ENCODE results near the gene RASAL1.

RASAL1 gene

GRCh38 chr12:113183030-113183589, 47.5 kb upstream of the RASAL1 start:
- Histone ChIP-seq H3K4ac (ENCODE audit: low read depth, low read length) (peak overlapping the region; percentile 26), H2BK5ac (ENCODE audit: low read depth, low read length, poor library complexity) (no peak overlapping the region), H3K27ac (ENCODE audit: low read depth, low read length) (no peak overlapping the region), H3K4me3 (ENCODE audit: low read depth, low read length) (no peak overlapping the region), H2BK12ac (ENCODE audit: low read length) (no peak overlapping the region), H3K23ac (ENCODE audit: low read length) (no peak overlapping the region), H2BK120ac (ENCODE audit: insufficient read depth, low read length, poor library complexity) (no peak overlapping the region), H3K36me3 (ENCODE audit: control insufficient read depth in 1 of 2, insufficient read depth in 2 of 2, low read length in 2 of 2) (peaks cover 27 to 35% of the 10 kb centered on the region in 2 experiments), H3K4me2 (ENCODE audit: low read length) (no peak overlapping the region), H4K91ac (ENCODE audit: low read depth, low read length) (no peak overlapping the region), H3K4me1 (ENCODE audit: control insufficient read depth in 1 of 2, insufficient read depth in 2 of 2, low read length in 2 of 2) (peaks cover 8% of the 10 kb centered on the region in 2 experiments), H4K12ac (ENCODE audit: low read depth, low read length) (no peak overlapping the region), H3K79me2 (ENCODE audit: control insufficient read depth, insufficient read depth, low read length, poor library complexity) (peaks cover 11% of the 10 kb centered on the region), H3K27me3 (ENCODE audit: insufficient read depth, low read length) (no peaks in the 10 kb centered on the region), H3K79me1 (ENCODE audit: low read length) (peaks cover 14% of the 10 kb centered on the region), H3K9me3 (ENCODE audit: insufficient read depth, low read depth, low read length) (no peaks in the 10 kb centered on the region), H3K14ac (ENCODE audit: low read length) (no peak overlapping the region), H2AK5ac (ENCODE audit: low read length) (no peak overlapping the region), H3K18ac (ENCODE audit: low read length) (no peak overlapping the region), H2AFZ (ENCODE audit: insufficient read depth, low read length, poor library complexity) (no peak overlapping the region), H3K9ac (ENCODE audit: low read length) (no peak overlapping the region), H4K8ac (ENCODE audit: low read depth, low read length) (no peak overlapping the region)
- DNase-seq = no peak
- WGBS (ENCODE audit: extremely low coverage, insufficient coverage, insufficient read length) = no CpG with 5 or more reads among the region's 11 CpGs

- no peak overlapping the region for H3K9ac ChIP-seq (ENCODE audit: low read length)
- peaks cover 36 to 46% of the 10 kb centered on the region in 2 experiments for H3K36me3 ChIP-seq (ENCODE audit: control insufficient read depth in 1 of 2, insufficient read depth in 2 of 2, low read length in 2 of 2)
- peaks cover 11% of the 10 kb centered on the region for H3K79me2 ChIP-seq (ENCODE audit: control insufficient read depth, insufficient read depth, low read length, poor library complexity)
- H3K27ac ChIP-seq (ENCODE audit: low read depth, low read length) = no peak overlapping the region
- no peaks in the 10 kb centered on the region for H3K27me3 ChIP-seq (ENCODE audit: insufficient read depth, low read length)
- no peak overlapping the region for H3K18ac ChIP-seq (ENCODE audit: low read length)
- no peak for DNase-seq
- no peak overlapping the region for H4K12ac ChIP-seq (ENCODE audit: low read depth, low read length)
- H3K14ac ChIP-seq (ENCODE audit: low read length) = no peak overlapping the region
- H4K8ac ChIP-seq (ENCODE audit: low read depth, low read length) = no peak overlapping the region
- peaks cover 14% of the 10 kb centered on the region for H3K79me1 ChIP-seq (ENCODE audit: low read length)
- no peaks in the 10 kb centered on the region for H3K9me3 ChIP-seq (ENCODE audit: insufficient read depth, low read depth, low read length)
- no peak overlapping the region for H2BK5ac ChIP-seq (ENCODE audit: low read depth, low read length, poor library complexity)
- H3K4me2 ChIP-seq (ENCODE audit: low read length) = no peak overlapping the region
- H3K4me1 ChIP-seq (ENCODE audit: control insufficient read depth in 1 of 2, insufficient read depth in 2 of 2, low read length in 2 of 2) = peaks cover 8% of the 10 kb centered on the region in 2 experiments
- H2BK120ac ChIP-seq (ENCODE audit: insufficient read depth, low read length, poor library complexity) = no peak overlapping the region
- H2BK12ac ChIP-seq (ENCODE audit: low read length) = no peak overlapping the region
- no peak overlapping the region for H3K4me3 ChIP-seq (ENCODE audit: low read depth, low read length)
- H3K4ac ChIP-seq (ENCODE audit: low read depth, low read length) = no peak overlapping the region
- no peak overlapping the region for H3K23ac ChIP-seq (ENCODE audit: low read length)
- H2AFZ ChIP-seq (ENCODE audit: insufficient read depth, low read length, poor library complexity) = no peak overlapping the region
- no peak overlapping the region for H2AK5ac ChIP-seq (ENCODE audit: low read length)
- WGBS (ENCODE audit: extremely low coverage, insufficient coverage, insufficient read length) = no CpG with 5 or more reads among the region's 3 CpGs
- H4K91ac ChIP-seq (ENCODE audit: low read depth, low read length) = no peak overlapping the region
These were observed 46.4 kb upstream of the RASAL1 start for GRCh38 chr12:113181975-113182374.

- Histone ChIP-seq H2AFZ (ENCODE audit: insufficient read depth, low read length, poor library complexity) (no peak overlapping the region), H3K14ac (ENCODE audit: low read length) (no peak overlapping the region), H3K36me3 (ENCODE audit: control insufficient read depth in 1 of 2, insufficient read depth in 2 of 2, low read length in 2 of 2) (peaks cover 41 to 50% of the 10 kb centered on the region in 2 experiments), H3K27me3 (ENCODE audit: insufficient read depth, low read length) (no peaks in the 10 kb centered on the region), H3K79me1 (ENCODE audit: low read length) (peaks cover 10% of the 10 kb centered on the region), H4K8ac (ENCODE audit: low read depth, low read length) (no peak overlapping the region), H3K4me2 (ENCODE audit: low read length) (no peak overlapping the region), H3K27ac (ENCODE audit: low read depth, low read length) (no peak overlapping the region), H2BK5ac (ENCODE audit: low read depth, low read length, poor library complexity) (no peak overlapping the region), H2BK120ac (ENCODE audit: insufficient read depth, low read length, poor library complexity) (no peak overlapping the region), H4K91ac (ENCODE audit: low read depth, low read length) (no peak overlapping the region), H3K9ac (ENCODE audit: low read length) (no peak overlapping the region), H3K18ac (ENCODE audit: low read length) (no peak overlapping the region), H3K4me3 (ENCODE audit: low read depth, low read length) (no peak overlapping the region), H2BK12ac (ENCODE audit: low read length) (no peak overlapping the region), H3K4me1 (ENCODE audit: control insufficient read depth in 1 of 2, insufficient read depth in 2 of 2, low read length in 2 of 2) (peaks cover 3 to 4% of the 10 kb centered on the region in 2 experiments), H2AK5ac (ENCODE audit: low read length) (no peak overlapping the region), H3K9me3 (ENCODE audit: insufficient read depth, low read depth, low read length) (no peaks in the 10 kb centered on the region), H3K79me2 (ENCODE audit: control insufficient read depth, insufficient read depth, low read length, poor library complexity) (peaks cover 9% of the 10 kb centered on the region), H3K23ac (ENCODE audit: low read length) (no peak overlapping the region), H3K4ac (ENCODE audit: low read depth, low read length) (no peak overlapping the region), H4K12ac (ENCODE audit: low read depth, low read length) (no peak overlapping the region)
- WGBS (ENCODE audit: extremely low coverage, insufficient coverage, insufficient read length) = no CpG with 5 or more reads among the region's 4 CpGs
- DNase-seq = no peak
These were observed 44.8 kb upstream of the RASAL1 start for GRCh38 chr12:113180333-113180732.

- Histone ChIP-seq H4K91ac (ENCODE audit: low read depth, low read length) (no peak overlapping the region), H2AK5ac (ENCODE audit: low read length) (no peak overlapping the region), H3K79me2 (ENCODE audit: control insufficient read depth, insufficient read depth, low read length, poor library complexity) (peaks cover 2% of the 10 kb centered on the region), H3K4me1 (ENCODE audit: control insufficient read depth in 1 of 2, insufficient read depth in 2 of 2, low read length in 2 of 2) (no peaks in the 10 kb centered on the region), H3K9ac (ENCODE audit: low read length) (no peak overlapping the region), H3K18ac (ENCODE audit: low read length) (no peak overlapping the region), H3K4ac (ENCODE audit: low read depth, low read length) (no peak overlapping the region), H3K9me3 (ENCODE audit: insufficient read depth, low read depth, low read length) (no peaks in the 10 kb centered on the region), H2AFZ (ENCODE audit: insufficient read depth, low read length, poor library complexity) (no peak overlapping the region), H3K4me3 (ENCODE audit: low read depth, low read length) (no peak overlapping the region), H2BK120ac (ENCODE audit: insufficient read depth, low read length, poor library complexity) (no peak overlapping the region), H3K23ac (ENCODE audit: low read length) (no peak overlapping the region), H3K14ac (ENCODE audit: low read length) (no peak overlapping the region), H4K8ac (ENCODE audit: low read depth, low read length) (no peak overlapping the region), H3K79me1 (ENCODE audit: low read length) (no peaks in the 10 kb centered on the region), H3K36me3 (ENCODE audit: control insufficient read depth in 1 of 2, insufficient read depth in 2 of 2, low read length in 2 of 2) (peaks cover 51 to 59% of the 10 kb centered on the region in 2 experiments), H3K27ac (ENCODE audit: low read depth, low read length) (no peak overlapping the region), H3K27me3 (ENCODE audit: insufficient read depth, low read length) (no peaks in the 10 kb centered on the region), H3K4me2 (ENCODE audit: low read length) (no peak overlapping the region), H2BK12ac (ENCODE audit: low read length) (no peak overlapping the region), H4K12ac (ENCODE audit: low read depth, low read length) (no peak overlapping the region), H2BK5ac (ENCODE audit: low read depth, low read length, poor library complexity) (no peak overlapping the region)
- no CpG with 5 or more reads among the region's 14 CpGs for WGBS (ENCODE audit: extremely low coverage, insufficient coverage, insufficient read length)
- DNase-seq = no peak
These were observed 43.5 kb upstream of the RASAL1 start for GRCh38 chr12:113179023-113179422.
